GM06990 (cell line): ENCODE data around the gene FAM222B.

Source experiments
- DNase-seq: peaks from one replicate; pipeline ENCODE4 v3.0.0-alpha.2; 2011; ENCODE audit not compliant: insufficient read length; ENCODE audit errors: extremely low read depth
- H3K27me3 ChIP-seq: replicated peaks from 2 replicates; pipeline ENCODE4 v1.6.0; 2011; ENCODE audit warnings: low read length; ENCODE audit not compliant: control insufficient read depth, insufficient read depth
- H3K36me3 ChIP-seq: 2 replicates; pipeline ENCODE4 v1.5.1; 2011; ENCODE audit warnings: low read length; ENCODE audit not compliant: control insufficient read depth, insufficient read depth
- H3K4me3 ChIP-seq: replicated peaks from 2 replicates; pipeline ENCODE4 v1.5.1; 2011; ENCODE audit warnings: low read depth, mild to moderate bottlenecking, control low read depth, low read length
- CTCF ChIP-seq: IDR thresholded peaks from 2 replicates; pipeline ENCODE4 v1.5.1; 2011; ENCODE audit warnings: low read length, control low read depth, mild to moderate bottlenecking, inconsistent platforms; ENCODE audit not compliant: insufficient read depth, poor library complexity, severe bottlenecking

FAM222B gene

GRCh38 chr17:28865946-28866752 is 23.6 kb upstream of the FAM222B start:
- TF ChIP-seq CTCF: no peak
- Histone ChIP-seq H3K27me3 (no peaks in the 10 kb centered on the region), H3K36me3 (no peaks in the 10 kb centered on the region; the same call in 1 of the 2 replicates), H3K4me3 (no peak overlapping the region)
- no peak for DNase-seq

GRCh38 chr17:28864991-28865849 is 22.6 kb upstream of the FAM222B start:
- TF ChIP-seq CTCF: no peak
- H3K4me3 ChIP-seq: no peak overlapping the region
- DNase-seq: no peak
- H3K36me3 ChIP-seq: peaks cover 4% of the 10 kb centered on the region
- no peaks in the 10 kb centered on the region for H3K27me3 ChIP-seq

GRCh38 chr17:28863953-28864352 is 21.4 kb upstream of the FAM222B start:
- no peak for TF ChIP-seq CTCF
- H3K27me3 ChIP-seq: no peaks in the 10 kb centered on the region
- H3K36me3 ChIP-seq: peaks cover 6% of the 10 kb centered on the region
- H3K4me3 ChIP-seq: no peak overlapping the region
- DNase-seq: no peak

GRCh38 chr17:28862561-28862960 is 20.0 kb upstream of the FAM222B start:
- TF ChIP-seq CTCF: no peak
- Histone ChIP-seq H3K36me3 (peaks cover 13% of the 10 kb centered on the region), H3K27me3 (no peaks in the 10 kb centered on the region), H3K4me3 (no peak overlapping the region)
- no peak for DNase-seq

GRCh38 chr17:28861393-28862203 is 19.0 kb upstream of the FAM222B start:
- DNase-seq: no peak

More at GRCh38 chr17:28861393-28862203, 19.0 kb upstream of the FAM222B start:
- Histone ChIP-seq H3K27me3 (no peaks in the 10 kb centered on the region), H3K36me3 (peaks cover 13% of the 10 kb centered on the region), H3K4me3 (no peak overlapping the region)
- TF ChIP-seq CTCF: no peak
